Limb (tissue), 2 donors: ENCODE data around the gene LINS1.

Source experiments
- DNase-seq, 2 donors: peaks; one replicate each; pipeline ENCODE4 v3.0.0-alpha.2; 2016; ENCODE audit errors: extremely low spot score in 2 of 2

LINS1 gene

DNA sequence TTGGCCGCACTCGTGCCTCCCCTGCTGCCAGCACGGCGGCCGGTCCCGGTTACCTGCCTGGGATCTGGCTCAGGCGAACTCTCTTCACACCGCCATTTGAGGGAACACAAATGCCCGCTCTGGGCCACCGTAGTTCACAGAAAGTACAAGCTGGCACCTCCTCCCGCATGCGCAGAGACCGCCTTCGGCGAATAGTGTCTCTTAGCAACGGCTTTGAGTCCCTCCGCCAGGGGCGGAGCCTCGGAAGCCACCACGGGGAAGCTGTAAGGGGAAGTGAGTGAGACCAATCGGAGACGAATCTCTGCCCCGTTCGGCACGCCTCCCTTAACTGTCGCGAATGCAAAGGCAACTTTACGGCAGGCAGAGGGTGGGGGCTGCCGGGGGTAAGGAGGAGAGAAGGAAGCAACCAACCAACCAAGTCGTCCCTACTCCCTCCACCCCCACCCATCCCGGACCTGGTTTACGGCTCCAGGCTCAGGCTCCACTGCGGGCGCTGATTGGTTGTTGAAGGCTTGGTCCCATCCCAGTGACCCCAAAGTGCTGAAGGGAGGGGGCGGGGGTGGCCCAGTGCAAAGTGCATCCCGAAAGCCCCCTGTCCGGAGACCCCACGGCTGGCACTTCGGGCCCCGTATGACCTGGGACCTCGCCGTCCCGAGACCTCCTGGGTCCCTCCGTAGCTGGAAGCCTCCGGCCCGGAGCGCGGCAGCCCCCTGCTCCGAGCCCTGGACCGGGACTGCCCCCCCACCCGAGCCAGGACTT, at the start of gene LINS1, which contains the start of gene ASB7:
TSS of gene LINS1 (minus strand) at position 121 of the 759 bp plus-strand sequence. CDS start 21,342 bp downstream, outside the sequence.
TSS of gene ASB7 (plus strand) at position 526 of the 759 bp plus-strand sequence. CDS start 9,628 bp downstream, outside the sequence.
- DNase-seq = peak; percentile 100

- DNase-seq = no peak
Observed at GRCh38 chr15:100651253-100651652, 49.3 kb upstream of the LINS1 start.

DNA sequence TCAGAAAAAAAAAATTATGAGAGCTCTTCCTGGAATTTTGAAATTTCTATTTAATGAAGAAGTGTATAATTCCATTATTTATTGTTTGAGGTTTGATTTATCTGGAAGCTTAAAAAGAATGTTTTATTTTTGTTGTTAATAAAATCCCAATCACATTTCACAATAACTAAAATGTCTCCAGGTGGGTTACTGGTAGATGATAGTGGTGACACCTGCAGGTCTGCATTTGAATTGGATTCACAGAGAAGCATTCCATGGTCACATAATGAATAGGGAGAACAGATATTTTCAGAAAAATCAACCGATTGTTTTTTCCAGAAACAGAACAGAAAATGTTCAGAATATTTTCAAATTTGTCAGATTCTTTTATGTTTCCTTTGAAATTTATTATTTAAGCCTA, 48.7 kb upstream of the LINS1 start:
- DNase-seq = no peak

GRCh38 chr15:100648951-100649350, 47.0 kb upstream of the LINS1 start:
- no peak for DNase-seq

DNA sequence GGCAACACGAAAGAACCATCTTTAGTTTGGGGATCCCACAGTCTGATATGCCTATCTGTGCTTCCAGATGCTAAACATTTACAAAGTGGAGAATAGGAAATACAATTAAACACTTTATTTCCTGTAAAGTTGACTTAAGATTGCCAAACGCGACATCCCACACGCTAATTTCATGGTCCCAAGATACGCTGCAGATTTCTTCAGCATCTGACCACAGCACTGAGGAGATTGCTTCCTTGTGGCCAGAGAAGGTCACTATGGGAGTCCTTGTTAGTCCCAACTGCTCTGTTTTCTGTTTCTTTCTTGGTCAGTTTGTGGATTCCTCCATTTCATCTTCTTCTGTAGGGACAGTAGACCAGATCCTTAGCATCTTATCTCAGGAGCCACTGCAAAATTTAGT, 43.7 kb upstream of the LINS1 start:
- DNase-seq = no peak

- no peak for DNase-seq
Observed at GRCh38 chr15:100642950-100643338, 41.0 kb upstream of the LINS1 start.

DNA sequence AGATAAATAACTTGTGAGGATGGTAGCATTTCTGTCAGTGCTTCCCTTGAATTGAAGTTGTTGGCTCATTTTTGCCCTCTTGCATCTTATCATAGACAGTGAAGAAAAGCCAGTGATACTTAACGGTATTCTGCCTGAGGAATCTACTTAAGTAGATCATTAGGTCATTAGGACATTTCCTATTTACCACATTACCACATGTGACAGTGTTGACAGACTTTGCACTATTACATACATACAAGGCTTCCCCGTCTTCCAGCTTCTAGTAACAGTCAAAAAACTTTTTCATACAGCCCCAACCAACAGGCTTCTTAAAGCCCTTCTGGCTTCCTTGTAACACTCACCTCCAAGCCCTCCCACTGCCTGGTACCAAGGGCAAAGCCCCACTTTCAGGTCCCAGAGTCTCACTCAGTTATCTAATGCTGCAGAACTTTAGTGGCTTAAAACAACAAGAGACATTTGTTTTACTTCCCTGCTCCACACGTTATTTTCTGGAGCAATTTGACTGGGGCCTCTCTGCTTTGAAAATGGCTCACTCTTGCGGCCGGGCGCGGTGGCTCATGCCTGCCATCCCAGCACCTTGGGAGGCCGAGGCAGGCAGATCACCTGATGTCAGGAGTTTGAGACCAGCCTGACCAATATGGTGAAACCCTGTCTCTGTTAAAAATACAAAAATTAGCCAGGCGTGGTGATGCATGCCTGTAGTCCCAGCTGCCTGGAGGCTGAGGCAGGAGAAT, 40.4 kb upstream of the LINS1 start:
- no peak for DNase-seq

- DNase-seq = no peak
Observed at GRCh38 chr15:100638177-100638730, 36.3 kb upstream of the LINS1 start.

- DNase-seq = no peak
Observed at GRCh38 chr15:100635406-100636071, 33.6 kb upstream of the LINS1 start.

- DNase-seq = no peak
Observed at GRCh38 chr15:100633763-100634075, 31.7 kb upstream of the LINS1 start.

DNA sequence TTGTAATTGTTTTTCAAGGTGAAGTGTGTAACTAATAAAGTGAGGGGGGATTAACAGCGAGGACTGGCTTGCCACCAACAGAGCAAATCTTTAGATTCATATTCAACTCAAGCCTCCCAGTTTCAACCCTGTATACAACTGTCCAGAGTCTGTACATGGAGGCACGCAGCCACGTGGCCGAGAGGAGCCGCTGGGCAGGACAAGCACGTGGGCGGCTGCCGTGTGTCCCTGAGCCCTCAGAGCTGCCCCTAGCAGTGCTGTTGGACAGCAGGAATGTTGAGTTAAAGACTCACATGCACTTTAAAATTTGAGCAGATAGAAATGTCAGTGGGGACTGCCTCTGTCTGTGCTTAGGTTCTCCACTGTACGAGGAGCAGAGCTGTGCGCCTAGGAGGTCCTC, 29.8 kb upstream of the LINS1 start:
- no peak for DNase-seq

DNA sequence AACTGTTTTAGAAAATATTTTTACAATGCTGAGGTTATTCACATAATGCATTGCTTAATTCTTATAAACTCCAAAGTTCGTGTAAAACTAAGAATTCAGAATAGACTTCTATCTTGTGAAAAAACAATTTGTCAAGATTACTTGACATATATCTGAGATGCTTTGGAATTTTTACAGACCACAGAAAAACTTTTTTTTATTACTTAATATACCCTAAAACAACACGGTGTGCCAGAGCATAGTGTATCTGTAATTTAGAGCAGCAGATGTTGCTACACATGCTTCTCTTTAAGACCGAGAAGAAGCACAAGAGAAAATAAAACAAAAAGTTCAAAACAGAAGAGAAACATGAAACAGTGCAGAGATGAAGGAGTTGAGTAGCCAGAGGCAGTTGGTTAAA, 26.8 kb upstream of the LINS1 start:
- no peak for DNase-seq

DNA sequence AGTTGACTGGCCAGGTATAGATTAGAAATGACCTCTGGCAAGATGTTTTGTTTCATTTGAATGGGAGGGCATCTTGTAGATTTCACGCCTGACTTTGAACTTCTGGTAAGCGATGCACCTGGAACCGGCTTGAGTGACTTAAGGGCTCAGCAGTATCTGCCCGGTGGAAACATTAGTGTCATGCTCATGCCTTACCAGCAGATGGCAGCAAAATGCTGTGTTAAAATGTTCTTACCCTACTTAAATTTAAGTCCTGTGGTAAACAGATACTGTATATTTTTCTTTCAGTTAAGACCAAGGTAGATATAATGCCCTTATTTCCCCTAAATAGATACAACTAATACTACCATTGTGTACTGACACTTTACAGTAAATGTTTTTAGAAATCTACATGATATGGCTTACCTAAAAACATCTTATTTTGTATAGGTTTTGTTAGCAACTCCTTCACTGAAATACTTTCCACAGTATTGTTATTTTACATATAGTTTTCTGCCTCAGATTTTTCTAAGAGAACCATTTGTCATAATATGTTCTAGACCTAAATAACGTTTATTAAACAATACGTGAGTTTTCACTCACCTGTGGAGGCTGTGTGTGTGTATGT, 25.9 kb upstream of the LINS1 start:
- DNase-seq = peak; percentile 74 to 86

DNA sequence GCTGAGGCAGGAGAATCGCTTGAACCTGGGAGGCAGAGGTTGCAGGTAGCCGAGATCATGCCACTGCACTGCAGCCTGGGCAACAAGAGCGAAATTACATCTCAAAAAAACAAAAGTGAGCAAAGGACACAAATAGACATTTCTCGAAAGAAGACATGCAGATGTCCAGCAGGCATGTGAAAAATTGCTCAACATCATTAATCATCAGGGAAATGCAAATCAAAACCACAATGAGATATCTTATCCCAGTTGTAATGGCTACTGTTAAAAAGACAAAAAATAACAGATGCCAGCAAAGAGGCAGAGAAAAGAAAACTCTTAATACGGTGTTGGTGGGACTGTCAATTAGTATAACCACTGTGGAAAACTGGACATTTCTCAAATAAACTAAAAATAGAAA, 21.3 kb upstream of the LINS1 start:
- no peak for DNase-seq

DNA sequence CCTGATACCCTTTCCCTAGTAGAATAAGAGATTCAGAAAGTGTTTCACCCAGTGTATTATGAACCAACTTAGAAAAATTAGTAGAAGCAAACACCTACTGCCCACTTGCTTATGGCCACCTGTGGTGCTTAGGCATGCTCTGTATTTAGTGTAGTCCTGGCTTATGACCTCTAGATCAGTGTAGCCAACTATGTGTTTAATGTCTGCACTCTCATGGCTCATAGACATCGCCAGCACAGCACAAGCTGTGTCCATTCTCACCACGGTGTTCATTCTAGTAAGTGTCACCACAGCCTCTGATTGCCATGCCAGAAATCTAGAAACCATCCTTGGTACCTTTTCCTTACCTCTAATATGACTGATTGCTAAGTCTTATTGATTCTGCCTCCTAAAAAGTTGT, 14.7 kb upstream of the LINS1 start:
- DNase-seq = no peak

GRCh38 chr15:100615801-100616200, 13.8 kb upstream of the LINS1 start:
- DNase-seq = no peak

DNA sequence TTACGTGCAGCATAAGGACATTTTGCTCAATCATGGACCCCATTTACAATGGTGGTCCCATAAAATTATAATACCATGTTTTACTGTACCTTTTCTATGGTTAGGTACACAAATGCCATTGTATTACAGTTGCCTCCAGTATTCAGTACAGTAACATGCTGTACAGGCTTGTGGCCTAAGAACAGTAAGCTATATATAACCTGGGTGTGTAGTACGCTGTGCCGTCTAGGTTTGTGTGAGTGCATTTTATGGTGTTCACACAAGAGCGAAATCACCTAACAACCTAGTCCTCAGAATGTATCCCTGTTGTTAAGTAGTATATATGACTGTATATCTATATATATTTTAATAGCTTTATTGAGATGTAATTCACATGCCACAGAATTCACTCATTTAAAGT, 12.9 kb upstream of the LINS1 start:
- no peak for DNase-seq

- DNase-seq = no peak
Observed at GRCh38 chr15:100614336-100614735, 12.4 kb upstream of the LINS1 start.

- DNase-seq = no peak
Observed at GRCh38 chr15:100613208-100613607, 11.2 kb upstream of the LINS1 start.

GRCh38 chr15:100612539-100612938, 10.6 kb upstream of the LINS1 start:
- no peak for DNase-seq

DNA sequence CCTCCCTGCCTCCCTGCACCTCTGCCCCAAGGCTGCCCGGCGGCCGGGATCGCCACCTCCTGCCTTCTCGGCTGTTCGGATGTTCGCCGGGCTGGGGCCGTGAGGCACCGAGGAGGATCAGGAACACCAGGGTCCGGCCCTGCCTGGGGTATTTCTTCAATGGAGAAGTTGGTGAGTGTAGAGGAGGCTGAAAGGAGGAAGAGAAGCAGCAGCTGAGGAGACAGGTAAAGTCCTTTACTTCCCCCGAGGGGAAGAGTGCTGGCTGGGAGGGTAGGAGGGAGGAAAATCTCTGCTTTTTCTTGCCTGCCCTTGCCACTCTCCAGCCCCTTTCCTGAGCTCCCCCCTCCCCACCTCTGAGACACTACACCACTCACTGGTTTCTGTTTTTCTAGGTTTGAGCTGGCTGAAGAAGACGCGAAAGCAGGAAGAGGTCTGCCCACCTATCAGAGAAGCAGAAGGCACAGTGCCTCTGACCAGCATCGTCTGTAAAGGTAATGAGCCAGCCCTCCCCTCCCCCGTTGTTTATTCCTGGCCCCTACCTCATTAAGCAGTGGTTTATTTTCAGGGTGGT, 924 bp upstream of the LINS1 start:
- DNase-seq = no peak
